CD4-positive, alpha-beta T cell treated with Interleukin-10 for 1 hour (primary cell): Measurements from ENCODE around the gene PAQR9.

ENCODE experiments used
- DNase-seq: peaks from one replicate; pipeline ENCODE4 v3.0.0-alpha.2; 2020

Gene PAQR9

DNA sequence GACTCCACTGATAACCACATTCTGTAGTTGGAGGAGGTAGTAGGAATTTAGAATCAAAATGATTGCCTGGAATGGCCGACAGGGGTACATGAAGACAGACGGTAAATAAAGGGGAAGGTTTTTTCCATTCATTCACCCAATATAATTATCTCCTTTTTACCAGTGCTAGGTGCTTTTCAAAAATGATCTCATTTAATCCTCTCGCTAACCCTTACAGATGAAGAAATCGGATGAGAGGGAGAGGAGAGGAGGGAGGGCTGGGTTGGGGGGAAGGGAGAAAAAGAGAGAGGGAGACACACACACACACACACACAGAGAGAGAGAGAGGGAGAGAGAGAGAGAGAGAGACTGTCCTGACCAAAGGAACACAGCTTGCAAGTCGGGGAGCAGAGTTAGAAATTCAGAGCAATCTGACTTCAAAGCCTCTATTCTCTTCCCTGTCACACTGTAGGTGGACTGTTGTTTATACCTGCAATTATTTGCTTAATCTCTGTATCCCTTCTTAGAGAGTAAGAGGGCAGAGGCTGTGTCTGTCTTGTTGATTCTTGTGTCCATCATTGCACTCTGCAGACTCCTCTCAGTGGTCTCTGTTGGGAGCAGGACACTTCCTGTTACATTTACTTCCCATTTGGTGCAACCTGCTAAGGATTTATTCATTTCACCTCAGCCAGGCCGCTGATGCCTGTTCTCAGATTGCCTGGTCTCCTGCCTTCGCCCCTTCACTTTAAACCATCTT lies 18.7 kb upstream of the PAQR9 start:
- no peak for DNase-seq

DNA sequence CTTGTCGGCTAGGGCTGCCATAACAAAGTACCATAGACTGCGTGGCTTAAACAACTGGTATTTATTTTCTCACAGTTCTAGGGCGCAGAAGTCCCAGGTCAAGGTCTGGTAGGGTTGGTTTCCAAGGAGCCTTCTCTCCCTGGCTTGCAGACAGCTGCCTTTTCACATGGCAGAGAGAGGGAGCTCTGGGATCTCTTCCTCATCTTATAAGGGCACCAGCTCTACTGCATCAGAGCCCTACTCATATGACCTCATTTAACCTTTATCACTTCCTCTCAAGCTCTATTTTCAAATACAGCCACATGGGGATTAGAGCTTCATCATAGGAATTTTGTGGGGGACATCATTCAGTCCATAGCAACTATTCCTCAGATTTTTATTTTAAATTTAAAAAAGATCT lies 17.6 kb upstream of the PAQR9 start:
- no peak for DNase-seq

DNA sequence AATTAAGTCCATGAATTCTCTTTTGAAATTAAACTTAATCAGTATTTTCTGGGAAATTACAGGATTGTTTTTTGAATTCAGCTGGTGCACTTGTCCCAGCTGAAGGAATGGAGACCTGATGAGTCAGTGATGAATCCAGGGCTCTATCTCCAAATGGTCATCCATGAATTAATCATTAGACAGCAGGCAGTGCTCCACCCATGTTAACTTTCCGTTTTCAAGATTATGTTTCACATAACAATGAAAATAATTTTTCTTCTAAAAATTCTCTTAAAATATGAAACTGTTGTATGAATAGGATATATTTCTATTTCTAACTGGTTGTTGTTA lies 13.9 kb upstream of the PAQR9 start:
- DNase-seq: no peak

DNA sequence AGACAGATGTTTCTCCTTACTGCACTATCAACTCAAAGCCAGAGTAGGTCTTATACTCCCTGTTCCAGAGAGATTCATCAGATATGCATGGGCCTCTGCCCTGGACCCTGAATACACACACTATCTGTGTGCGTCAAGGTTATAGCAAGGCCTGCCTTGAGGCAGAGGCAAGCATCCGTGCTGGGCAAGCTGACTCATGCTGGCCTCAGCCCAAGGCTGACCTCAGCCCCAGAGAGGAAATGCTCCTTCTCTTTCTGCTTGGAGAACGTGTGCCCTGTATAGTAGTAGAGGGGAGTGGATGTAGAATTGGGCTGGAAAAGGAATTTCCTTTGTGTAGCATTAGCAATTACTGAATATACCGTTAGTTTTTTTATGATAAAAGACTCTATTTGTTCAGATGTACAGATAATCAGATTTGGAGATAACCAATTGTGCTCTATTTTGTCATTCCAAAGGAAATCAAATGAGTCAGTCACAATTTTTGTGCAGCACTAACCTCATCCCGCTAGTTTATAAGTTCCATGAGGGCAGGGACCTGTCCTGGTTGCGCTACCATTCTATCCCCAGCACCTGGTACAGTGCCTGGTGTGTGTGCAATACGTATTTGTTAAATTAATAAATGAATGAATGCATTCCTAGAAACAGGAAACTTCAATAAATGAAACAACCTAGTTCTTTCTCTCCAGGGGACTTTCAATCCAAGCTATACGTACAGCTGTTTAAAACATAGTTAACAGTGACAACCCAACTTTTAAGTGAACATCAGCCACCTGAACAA lies 13.3 kb upstream of the PAQR9 start:
- DNase-seq: no peak

DNA sequence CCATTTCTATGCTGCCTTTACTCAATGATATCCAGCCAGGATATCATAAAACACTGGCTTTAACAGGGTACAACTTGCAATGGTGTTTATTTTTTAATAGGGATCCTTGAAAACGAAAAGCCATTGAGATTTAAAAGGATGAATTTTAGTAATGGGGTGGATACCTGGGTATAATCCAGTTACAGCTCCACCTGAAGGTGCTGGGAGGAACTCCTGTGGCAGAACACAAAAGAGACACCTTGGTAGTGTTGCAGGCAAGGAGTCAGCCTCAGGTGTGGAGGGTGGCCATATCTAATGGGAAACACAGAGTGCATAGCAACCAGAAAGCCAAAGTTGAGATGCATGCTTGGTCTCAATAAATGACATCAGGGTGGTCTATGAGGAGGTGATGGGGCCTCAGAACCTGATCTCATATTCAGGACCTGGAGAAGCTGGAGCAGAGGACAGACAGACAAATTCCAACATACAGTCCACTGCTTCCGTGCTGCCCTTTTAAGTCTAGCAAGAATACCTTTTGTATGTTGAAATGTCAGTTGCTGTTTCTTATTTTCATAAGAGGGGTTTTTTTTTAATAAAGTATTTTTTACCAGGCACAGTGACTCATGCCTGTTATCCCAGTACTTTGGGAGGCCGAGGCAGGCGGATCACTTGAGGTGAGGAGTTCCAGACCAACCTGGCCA lies 12.0 kb upstream of the PAQR9 start:
- no peak for DNase-seq

DNA sequence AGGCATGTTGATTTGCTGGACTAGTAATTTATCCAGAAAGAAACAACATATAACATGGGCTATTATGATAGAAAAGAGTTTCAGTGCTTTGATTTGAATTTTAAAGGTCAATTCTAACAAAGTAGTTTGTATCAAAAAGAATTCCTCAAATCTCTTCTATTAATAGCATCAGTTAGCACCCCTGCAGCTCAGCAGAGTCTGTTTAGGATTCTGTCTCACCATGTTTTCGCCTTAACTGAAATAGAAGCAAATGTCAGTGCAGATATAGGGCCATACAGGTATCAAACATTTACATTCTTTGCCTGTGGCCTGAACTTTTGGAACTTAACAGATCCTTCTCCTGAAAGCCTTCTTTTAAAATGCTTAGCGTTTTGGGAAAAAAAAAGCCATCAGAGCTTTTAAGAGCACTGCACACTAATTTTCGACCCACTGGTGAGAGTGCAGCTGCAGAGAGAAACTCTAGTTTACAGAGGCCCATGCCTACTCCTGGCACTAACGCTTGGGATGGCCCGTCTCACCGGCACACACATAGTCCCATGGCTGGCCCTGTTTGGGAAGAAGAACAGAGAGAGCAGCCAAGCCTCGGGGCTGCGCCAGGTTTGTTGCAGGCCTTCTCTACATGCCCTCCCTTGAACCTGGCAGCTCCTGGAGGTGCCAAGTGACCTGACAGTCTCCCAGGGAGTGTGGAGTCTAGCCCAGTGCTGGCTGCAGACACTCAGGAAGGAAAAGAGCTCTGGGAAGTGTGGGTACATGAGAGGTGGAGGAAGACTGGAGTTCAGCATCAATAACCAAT lies 9.9 kb upstream of the PAQR9 start:
- no peak for DNase-seq

DNA sequence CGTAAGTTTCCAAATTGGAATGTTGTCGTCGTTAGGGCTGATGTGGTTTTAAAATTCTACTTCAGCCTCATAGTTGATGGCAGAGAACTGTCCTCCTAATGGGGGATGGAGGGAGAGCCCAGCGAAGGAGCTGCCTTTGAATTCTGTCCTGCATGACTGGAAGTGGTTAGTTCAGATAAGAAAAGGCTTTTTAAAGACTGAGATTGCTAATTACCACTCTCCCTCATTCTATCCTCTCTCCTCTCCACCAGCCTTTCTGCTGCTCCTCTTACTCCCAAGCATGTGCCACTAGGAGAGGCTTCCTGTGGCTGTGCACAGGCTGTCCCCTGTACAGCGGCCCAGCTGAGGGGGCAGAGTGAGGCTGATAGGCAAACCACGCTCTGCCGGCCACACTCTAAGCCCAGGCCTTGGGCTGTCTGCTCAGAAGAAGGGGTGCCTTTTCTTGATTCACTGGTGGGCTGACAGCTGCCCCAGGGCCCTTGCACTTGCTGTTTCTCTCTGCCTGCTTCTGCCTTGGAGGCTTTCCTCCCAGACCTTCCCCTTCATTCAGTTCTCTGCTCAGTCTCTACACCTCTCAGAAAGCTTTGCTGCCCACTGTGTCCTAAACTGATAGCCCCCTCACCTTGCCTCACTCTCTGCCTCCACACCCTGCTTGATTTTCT lies 8.7 kb upstream of the PAQR9 start:
- DNase-seq: no peak

DNA sequence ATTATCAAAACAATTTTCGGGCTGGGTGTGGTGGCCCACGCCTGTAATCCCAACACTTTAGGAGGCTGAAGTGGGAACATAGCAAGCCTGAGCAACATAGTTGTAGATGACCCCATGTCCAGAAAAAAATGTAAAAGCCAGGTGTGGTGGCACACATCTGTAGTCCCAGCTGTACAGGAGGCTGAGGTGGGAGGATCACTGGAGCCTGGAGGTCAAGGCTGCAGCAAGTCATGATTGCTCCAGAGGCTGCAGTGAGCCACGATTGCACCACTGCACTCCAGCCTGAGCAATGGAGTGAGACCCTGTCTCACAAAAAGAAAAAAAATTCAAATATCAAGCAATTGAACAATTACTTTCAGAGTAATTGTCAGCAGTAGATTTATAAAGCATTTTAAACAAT lies 8.0 kb upstream of the PAQR9 start:
- no peak for DNase-seq

DNA sequence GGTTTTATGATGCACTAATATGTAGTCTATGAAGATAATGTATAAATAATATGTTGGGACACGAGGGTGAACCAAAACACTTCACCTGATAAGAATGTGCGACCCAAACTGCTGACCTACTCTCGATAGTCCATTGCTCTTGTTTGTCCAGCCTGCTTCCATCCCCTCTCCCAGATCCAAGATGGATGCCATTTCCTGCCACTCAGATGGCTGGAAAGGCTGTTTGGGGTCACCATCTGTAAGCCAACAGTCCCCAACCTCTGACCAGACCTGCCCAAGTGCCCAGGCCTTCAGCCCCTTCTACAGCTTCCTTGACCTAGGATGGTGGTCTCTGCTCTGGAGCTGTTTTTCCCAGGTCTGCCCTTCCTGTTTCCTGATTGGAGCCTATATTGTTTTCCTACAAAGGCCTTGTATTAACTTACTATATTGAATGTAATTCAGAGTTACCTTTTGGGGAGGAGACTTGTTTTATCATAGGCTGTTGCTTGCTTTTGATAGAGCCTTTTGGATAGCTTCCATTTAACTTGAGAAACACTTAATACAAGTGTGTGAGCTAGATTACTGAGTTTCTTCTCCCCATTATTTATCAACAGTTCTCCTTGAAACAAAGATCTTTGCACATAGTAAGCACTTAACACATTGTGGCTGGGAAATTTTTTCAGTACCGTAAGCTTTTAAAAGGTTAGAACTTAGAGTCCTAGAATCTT lies 5.0 kb upstream of the PAQR9 start:
- no peak for DNase-seq

DNA sequence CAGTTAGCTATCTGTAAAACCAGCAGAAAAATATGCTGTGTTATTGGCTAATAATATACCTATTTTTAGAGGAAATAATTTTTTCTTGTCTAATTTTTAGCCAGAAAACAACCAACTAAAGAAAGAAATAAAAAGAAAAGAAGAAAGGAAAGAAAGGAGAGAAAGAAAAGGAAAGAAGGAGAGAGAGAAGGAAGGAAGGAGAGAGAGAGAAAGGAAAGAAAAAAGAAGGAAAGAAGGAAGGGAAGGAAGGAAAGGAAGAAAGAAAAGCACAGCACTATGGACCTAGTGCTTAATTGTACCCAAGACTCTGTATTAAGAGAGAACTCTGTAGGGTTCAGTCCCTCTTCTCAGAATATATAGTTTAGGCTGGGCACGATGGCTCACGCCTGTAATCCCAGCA lies 3.3 kb upstream of the PAQR9 start:
- DNase-seq: no peak

DNA sequence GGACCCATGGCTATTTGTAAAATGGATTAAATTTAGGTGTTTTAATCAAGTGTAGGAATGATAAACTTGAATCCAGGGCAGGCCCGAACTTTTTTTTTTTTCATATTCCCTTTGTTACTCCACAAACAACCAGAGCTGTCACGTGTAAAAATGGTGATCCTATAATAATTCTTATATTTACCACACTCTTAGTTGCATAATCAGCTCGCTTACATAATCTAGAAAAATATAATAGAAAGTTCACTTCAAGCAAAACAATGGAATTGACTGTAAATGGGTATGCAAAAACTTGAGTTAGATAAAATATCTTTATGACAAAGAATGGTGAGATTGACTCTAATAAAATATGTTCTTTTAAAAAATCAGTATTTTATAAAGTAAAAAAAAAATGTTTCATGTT lies 2.1 kb upstream of the PAQR9 start:
- DNase-seq: no peak

DNA sequence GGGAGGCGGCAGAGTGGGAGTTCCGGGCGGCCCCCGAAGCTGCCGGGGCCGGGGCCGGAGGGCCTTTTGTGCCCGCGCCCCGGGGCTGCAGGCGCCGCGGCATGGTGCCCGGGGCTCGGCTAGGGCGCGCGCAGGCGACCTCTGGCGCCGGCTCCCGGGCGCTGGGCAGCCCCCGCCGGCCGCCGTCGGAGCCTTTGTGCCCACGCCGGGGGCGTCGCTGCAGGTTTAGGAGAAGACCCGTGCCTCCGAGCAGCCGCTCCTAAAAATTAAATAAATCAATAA lies 299 bp downstream of the PAQR9 start:
- DNase-seq: no peak

DNA sequence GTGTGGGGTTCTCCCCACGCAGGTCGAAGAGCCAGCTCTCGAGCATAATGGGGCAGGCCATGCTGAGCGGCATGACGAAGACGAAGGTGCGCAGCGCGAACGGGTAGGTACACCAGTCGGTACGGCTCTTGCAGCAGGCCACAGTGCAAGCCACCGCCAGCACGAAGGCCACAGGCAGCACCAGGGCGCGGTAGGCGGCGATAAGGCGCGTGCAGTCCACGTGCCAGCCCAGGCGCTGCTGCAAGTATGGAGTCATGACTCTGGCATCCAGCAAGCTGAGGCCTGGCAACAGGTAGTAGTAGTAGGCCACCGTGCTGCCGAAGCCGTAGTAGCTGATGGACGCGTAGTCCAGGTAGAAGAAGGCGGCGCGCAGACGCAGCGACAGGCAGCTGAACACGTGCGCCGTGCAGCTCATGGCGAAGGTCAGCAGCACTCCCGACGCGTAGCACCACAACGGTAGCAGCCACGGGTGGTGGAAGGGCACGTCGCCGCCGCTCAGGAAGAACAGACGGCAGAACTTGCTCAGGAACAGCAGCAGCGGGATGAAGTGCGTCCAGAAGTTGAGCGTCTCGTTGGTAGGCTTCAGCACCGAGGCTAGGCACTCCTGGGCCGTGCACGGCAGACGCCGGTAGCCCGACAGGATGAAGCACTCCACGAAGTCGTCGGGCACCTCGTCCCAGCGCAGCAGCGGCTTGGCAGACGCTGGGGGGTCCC lies 797 bp downstream of the PAQR9 start:
- DNase-seq: no peak

DNA sequence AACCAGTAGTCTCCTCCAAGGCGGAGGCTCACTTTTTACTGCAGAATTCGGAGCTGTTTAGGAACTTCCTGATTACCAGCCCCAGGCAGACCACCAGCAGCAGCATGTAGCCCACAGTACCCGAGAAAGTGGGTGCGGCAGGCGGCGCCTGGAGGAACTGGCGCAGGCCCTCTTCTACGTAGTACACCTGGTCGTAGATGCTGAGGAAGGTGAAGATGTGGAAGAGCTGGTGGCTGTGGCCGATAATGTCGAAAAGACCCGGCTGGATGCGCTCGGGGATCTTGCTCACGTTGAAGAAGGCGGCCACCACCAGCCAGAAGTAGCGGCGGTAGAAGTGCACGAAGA lies 1.3 kb downstream of the PAQR9 start:
- DNase-seq: no peak

DNA sequence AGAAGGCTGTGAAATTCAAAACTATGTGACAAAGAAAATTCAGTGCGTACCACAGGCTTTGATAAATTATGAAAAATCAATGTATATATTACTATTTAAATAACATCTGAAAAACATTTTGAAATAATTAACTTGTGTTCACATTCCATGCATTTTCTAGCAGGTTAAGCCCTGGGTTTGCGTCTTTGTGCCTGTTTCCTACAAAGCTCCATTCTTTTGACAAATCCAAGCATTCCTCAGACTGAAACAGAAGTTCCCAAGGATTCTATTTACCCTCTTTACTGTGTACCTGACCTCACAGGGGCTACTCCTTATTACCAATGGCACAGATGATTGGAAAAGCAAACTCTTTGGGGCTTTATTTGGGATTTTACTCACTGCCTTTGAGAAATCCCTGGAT lies 1.9 kb downstream of the PAQR9 start:
- DNase-seq: no peak

DNA sequence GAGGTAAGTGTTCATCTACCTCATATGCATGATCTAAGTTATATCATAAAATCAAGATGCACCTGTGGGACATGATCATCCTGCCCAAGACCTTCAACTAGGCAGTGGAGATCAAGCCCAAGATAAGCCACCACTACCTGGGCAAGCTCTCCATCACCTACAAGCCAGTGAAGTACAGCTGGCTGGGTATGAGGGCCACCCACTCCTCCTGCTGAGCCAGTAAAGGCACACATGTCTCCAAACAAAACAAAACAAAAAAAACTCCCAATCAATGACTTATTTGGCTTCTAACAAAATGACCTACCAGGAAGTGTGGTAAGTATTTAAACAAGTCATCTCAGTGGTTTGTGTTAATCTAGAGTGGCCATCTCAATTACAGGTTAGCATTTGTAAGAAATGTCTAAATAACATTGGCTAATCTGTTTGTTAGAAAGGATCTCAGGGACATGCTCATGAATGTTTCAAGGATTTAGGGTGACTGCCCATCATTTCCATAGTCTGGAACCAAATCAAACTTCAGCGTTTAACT lies 3.1 kb downstream of the PAQR9 start:
- DNase-seq: no peak

DNA sequence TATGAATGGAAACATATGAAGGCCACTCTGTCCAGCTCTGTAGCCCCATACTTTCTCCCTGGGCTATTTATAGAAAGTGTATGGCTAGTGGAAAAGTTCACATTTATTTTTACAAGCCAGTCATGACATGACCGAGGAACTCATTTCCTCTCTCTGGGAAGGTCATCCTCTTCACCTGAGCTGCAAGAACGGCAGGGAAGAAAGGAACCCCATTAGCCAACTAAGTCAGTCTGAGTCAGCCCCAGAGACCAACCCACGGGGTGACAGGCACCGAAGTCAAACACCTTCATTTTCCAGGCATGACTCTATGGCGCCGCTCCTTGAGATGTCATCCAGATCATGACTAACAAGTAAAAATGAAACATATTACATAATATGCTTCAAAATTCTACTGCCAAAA lies 4.8 kb downstream of the PAQR9 start:
- DNase-seq: no peak

DNA sequence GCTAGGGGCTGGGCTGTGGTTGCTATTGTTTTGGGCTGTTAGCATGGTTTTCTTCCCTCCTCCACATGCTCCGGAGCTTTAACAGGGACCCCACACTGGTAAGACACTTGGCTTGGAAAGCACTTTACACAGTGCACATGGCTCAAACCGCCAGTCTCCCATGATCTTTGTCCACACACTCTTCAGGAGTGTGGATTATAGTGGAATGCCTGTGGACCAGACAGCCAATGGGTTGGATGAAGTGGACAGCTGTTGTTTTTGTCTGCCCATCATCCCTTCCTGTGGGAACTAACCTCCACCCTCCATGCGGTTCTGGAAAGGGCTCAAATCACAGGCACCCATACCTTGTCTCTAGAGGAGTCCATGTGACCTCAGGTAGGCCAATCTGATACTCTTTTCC lies 10.0 kb downstream of the PAQR9 start:
- DNase-seq: no peak

DNA sequence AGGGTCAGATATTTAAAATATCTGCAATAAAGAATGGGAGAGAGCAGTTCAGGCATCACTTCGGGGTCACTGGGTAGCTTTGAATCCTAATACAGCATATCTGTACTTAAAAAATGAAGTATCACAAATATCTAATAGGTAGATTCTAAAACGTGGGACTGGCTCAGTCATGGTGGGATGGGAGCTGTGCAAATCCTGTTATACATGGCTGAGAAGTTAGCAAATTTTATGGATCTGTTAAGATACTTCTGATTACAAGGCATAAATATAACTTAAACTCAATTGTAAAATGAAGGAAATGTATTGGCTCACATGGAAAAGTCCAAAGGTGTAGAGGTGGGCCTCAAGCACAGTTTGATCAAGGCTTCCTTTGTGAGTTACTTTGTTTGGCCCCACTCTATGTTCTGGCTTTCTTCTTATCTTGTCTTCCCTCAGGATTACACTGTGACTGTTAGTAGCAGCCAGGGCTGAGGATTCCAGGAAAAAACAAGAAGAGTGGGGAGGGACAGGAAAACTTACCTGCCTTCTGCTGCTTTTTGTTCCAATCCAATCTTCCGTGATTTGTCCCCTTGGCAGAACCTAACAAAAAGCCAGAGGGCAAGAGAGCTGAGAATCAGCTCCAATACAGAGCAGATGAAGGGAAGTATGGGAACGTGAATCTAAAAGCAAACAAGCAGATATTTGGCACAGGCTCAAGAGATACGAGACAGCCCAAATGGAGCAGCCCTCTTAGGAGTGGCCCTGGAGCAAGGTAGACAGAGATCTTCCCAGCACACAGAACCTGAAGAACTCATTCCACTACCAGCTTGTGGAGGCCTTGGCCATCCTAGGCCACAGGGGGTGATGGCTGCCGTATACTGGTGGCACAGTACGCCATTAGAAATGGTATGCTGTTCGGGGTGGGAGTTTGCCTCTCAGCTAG lies 10.9 kb downstream of the PAQR9 start:
- no peak for DNase-seq

DNA sequence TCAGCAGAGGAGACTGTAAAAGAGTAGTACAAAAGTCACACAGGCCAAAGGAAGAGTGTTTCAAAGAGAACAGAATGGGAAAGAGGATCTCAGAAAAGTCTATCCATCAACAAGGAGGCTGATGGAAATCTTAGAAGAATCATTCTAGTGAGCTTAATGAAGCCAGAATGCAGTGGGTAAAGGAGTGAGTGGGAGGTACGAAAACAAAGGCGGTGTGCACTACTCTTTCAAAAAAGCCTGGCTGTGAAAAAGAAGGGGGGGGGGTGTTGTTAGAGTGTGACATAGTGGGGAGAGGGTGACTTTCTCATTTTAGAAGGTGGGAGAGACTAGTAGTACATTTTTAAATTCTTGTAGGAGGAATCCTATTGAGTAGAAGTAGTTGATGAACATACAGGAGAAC lies 11.7 kb downstream of the PAQR9 start:
- DNase-seq: no peak

DNA sequence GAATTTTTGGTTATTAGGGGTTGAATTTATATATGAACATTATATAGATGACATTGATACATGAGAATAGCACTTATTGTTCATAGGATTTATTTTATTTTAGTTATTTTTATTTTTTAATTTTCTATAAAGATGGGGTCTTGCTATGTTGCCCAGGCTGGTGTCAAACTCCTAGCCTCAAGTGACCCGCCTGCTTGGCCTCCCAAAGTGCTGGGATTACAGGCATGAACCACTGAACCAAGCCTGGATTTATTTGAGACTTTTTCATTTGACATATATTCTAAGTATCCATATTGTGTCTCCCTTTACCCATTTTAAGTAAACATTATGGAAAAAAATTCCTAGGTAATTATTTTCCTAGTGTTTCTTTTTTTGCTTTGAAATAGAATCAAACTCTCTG lies 12.5 kb downstream of the PAQR9 start:
- DNase-seq: no peak
